Fibroblast of skin of scalp (primary cell): ENCODE data around the gene INPP5K.

Experiments used
- DNase-seq: peaks from one replicate; pipeline ENCODE4 v3.0.0-alpha.2; 2013

Gene INPP5K

DNA sequence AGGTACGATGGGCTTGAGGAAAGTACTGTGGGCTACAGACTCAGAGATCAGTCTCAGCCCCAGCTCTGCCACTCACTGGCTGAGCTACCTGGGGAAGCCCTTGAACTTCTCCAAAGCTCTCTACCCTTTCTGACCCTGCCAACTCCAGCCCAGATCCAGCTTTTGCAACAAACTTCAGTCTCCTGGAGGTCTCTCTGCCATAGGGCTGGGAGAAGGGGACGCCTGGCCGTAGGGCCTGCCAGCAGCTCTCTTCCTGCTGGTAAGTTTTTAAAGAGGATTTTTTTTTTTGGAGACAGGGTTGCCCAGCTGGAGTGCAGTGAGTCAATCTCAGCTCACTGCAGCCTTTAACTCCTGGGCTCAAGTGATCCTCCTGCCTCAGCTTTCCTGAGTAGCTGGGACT is 11.5 kb downstream of the INPP5K start:
- DNase-seq, result no peak

DNA sequence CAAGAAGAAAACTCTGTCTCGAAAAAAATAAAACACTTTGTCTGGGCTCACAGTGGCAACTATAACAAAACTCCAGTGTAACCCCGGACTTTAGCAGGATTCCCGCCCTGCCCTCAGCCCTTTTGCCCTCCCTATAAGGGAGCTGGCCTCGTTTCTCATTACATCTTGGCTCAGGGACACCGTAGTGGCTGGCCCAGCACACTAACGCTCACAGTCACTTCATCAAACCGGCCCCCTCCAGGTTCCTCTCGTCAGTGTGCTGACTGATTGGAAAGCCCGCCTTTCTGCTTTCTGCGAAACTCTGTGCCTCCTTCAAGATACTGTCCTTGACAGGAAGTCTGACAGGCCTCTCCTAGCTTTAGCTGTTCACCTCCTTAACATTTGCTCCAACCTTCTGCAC is 12.7 kb downstream of the INPP5K start:
- DNase-seq, result no peak

DNA sequence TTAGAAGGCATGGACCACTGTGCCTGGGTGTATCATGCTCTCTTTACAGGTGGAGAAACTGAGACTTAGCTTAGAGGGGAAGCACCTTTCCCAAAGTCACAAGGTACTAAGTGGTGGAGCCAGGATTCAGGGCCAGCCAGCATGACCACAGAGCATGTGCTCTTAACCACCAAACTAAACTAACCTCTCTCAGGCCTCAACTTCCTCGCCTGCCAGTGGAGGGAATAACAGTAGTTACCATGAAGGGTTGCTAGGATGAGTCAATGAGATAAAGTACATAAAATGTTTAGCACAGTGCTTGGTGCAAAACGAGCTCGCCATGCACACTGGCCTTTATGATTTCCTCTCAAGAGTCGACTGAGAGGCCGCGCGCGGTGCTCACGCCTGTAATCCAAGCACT is 17.5 kb downstream of the INPP5K start:
- DNase-seq, result no peak

DNA sequence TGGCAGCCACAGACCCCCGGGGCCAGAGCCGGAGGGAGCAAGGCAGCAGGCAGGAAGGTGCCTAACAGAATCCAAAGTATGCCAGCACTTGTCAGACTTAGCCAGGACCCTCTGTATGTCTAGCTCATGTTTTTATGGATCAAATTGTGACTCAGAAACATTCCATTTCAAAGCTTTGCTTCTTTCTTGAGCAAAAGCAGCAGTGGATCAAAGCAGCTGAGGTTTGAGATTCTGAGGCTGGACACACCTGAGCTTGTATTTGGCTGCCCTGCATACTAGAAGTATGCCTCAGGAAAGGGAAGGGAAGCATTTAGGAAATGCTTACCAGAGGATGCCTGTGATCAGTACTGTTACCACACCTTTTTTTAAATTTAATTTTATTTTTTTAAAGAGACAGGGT is 18.2 kb downstream of the INPP5K start:
- DNase-seq, result no peak

DNA sequence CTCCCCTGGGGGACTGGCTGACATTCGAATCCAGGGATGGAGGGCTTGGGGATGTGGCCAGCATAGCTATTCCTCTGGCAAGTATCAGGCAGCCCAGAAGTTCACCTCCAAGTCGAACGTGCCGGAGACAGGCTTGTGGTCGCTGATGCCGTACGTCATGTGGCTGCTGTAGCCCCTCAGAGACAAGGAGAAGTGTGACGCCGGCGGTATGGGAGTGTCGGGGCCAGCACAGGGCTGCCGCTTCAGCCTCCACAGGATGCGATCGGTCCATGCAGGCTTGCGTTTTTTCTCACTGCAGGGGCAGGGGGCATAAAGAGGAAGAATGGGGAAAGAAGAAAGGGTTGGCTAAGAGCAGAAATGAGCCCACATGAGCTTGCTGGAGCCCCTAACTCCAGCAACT is 18.6 kb downstream of the INPP5K start:
- DNase-seq, result no peak

DNA sequence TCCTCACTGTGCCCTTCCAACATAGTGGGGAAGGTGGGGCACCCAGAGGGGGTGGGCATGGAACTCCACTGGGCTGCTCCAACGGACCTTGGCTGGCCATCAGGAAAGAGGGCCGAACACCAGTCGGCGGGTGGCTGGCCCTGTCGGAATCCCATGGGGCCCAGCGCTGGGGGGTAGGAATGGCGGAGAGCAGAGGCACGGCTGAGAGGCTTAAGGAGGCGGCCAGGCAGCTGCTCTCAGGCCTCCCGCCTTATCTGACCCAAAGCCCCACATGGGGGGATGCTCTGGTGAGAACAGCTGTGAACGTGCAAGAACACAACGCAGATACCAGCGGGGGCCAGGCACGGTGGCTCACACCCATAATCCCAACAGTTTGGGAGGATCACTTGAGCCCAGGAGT is 19.5 kb downstream of the INPP5K start:
- no peak for DNase-seq

DNA sequence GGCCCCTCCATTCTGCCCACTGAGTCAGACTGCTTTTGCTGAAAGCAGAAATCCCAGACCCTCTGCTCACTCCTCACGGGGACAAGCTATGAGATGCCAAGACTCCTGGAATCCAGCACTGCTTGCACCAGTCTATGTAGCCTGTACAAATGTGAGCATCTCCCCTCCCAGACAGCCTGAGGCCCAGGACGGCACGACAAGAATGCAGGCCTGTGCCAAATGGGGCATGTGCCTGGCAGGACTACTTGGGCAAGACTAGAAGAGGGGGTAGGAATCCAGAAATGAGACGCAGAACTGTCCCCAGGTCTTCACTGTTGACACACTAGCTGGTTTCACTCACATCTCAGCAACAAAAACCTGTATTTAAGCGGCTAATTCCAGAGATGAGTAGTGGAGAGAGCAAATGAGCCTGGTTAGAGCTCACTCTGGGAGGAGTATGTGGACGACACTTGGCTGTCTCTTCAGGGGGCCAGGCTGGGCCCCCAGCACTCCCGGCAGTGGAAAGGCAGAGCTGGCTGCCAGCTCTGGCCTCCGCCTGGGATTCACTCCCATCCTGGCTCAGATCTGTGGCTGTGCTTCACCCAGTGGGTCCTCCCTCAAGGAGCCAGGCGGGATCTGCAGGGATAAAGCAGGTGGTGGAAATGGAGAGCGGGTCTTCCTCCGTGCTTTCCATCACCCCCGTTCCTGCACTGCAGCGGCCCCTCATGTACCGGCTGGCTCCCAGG is 21.0 kb downstream of the INPP5K start:
- DNase-seq, result peak; percentile 67

DNA sequence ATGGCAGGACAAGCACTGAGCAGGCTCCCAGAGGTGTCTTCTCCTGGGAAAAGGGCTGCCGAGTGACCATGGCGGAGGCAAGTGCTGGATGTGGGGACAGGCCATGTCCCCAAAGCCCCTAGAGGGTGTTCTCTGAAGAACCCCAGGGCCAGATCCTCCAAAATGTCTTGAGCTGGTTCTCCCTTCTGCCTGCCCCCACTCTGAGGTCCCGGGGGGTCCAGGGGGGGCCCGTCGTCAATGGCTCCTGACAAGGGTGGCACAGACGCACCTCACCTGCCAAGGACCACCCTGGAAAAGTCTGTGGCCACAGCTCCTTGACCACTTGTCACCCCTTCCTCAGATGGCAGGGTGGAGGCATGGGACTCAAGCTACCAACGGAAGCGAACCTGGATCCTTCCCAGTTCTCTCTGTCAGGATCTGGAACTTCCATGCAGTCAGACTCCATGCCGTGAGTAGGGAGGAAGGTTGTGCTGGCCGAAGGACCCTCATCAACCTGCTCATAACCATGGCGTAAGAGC is 21.6 kb downstream of the INPP5K start:
- no peak for DNase-seq

DNA sequence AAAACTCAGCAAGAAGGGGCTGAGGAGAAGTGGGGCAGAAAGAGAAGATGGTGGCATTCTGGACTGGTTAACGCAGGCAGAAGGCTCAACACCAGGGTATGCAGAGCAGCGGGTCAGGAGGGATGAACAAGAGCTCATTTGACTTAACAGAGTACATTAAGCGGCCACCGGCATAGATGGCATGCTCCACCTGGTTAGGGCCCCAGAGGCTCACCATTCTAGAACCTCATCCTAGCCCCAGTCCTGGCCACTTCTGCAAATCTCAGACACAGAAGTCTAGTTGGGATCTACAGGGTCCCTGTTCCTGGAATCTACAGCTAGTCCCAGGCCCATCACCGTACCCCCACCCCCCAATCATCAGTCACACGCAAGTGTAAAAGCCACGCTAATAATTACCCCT is 22.2 kb downstream of the INPP5K start:
- no peak for DNase-seq

DNA sequence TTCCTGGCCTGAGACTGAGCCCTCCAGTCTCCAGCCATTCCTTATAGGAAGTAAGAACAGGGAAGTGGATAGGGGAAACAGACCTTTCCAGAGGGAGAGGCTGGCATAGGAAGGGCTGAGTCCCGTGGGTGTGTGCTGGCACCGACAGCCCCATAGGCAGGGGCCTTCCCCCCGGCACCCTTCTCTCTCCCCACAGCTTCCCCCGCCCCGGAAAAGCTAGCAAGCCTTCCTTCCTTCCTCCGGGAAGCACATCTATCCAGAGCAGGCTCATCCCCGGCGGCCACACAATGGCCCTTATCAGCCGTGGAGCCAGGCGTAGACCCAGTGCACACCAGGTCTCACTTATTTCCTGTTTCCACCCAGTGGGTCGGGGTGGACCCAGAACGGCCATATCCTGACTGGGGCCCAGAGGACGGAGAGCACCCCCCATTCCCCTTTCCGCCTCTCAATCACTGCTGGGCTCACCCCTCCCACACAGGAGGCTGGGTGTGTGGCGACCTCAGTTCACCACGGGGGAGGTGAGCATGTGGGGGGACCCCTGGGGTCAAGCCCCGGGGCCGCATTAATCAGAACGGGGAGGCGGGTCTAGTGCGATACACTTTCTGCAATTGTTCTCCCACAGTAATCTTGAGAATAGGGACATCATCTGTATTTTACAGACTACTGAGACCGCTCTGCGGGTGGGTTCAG is 23.0 kb downstream of the INPP5K start:
- DNase-seq, result no peak

DNA sequence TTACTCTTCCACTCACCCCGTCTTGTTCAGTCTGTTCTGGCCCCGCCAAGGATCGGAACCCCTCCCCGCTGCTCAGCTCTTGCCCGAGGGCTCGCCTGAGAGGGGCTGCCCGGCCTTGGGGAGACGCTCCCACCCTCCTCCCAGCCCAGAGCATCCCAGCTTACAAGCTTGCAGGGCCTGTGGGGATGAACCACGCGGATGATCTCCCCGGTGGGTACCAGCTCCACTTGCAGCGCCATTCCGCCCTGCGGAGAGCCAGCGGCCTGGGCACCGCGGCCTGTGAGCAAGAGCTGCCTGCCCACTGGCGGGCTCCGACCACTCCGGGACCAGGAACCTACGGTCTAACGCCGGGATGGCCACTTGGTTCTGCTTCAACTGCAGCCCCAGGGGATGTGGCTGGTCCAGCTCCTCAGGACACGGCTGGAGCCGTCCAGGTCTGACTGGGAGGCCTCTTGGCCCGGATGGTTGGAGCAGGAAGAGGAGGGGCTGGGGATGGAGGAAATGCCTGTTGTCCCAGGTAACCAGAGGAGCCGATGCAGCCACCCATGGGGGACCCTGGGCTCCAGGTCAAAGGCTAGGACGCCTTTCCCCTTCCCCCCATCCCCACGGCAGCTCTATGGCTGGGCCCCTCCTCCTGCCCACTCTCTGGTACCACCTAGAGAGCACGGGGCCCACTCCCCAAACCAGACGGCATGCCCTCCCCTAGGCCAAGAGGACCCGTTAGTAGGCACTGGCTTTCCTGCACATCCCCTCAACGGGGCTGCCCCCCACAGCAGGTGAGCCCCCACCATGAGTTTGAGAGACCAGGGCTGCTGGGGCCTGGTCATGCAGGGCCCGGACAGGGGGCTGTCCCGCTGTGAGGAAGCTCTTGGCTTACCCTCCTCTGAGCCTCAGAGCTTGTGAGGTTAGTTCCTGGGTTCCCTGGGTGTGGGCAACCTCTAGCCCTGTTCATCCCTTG is 23.9 kb downstream of the INPP5K start, which contains the start of gene MYO1C:
Gene MYO1C (minus strand): TSS at position 438 of the 958 bp plus-strand sequence. CDS start 199 bp downstream, at position 239.
- DNase-seq, result no peak

DNA sequence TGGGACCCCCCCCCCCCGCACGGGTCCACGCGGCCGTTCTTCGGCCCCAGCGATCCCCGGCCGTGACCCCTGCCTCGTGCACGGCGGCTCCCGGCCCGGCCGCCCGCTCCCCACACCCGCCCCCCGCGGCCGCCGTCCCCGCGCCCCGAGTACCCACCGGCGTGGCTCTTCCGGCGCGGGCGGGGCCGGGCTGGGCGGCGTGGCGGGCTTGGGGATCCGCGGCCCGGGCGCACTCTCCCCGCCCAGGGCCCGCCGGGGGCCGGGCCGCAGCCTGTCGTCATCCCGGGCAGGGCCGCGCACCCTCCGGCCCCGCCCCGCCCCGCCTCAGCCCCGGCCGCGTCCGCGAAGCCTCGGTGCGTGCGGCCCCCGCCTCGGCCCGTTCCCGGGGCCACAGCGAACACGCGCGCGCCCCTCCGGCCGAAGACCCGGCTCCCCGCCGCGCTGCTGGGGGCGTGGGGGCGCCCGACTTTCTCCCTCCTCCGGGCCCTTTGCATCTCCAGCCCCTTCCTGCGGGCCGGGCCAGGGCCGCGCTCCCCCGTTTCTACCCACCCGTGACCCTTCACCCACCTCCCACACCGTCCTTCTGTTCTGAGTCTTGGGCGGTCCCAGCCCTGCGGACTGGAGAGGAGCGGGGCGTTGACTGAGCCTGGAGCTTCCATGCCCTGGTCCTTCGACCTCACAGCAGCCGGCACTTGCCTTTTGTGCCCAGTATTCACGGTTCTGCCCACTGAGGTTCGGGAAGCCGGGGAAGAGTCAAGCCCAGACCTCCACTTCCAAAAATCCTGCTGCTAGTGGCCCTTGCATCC is 24.8 kb downstream of the INPP5K start:
- DNase-seq, result peak; percentile 64

DNA sequence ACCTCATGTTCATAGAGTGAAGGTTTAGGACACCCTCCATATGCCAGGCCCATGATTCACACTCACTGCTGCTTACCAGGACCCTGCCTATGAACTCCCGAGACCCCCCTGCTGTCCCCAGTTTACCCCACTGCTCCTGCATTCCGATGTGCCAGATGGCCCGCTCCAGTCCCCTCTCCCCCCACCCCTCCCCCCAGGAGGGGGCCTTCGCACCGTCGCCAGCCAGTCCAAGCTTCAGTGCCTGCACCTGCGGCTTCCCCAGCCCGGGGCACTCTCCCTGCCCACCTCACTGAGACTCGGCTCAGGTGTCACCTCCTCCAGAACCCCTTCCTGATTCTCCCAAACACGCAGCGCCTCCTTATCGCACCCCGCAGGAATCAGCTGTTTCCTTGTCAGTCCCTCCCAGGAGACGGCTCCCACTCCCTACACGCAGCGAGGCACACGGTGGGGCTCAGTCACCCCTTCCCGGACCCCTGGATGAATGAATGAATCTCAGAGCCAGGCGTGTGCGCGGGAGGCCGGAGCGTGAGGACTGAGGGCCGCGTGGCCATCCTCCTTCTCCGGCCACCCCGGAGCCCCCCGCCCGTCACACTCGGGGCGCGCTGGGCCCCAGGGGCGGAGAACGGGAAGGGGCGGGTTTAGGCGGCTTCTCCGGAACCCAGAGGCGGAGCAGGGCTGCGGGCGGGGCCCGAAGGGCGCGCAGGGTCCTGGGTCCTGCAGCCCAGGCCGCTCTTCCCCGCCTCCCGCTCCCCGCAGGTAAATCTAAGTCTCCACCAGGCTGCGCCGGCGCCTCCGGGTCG is 25.6 kb downstream of the INPP5K start:
- peak; percentile 48 for DNase-seq

DNA sequence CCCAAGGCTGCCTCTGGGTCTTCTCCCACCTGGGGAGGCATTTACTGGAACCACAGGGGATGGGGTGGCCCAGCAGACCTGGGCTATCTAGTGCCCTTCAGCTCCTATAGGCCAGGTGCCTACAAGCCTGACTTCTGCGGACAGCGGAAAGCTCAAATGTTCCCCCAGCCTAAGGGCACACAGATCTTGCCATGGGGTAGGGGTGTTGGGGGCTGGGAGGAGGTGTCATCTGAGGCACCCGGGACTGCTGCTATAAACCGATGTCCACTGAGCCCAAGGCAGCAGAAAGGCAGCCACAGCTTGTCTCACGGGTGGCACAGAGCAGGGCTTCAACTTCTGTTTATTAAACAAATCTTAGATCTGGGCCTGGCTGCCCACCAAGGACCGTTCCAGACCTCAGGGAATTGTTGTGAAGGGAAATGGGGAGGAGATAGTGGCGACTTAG is 27.6 kb downstream of the INPP5K start:
- DNase-seq, result no peak

DNA sequence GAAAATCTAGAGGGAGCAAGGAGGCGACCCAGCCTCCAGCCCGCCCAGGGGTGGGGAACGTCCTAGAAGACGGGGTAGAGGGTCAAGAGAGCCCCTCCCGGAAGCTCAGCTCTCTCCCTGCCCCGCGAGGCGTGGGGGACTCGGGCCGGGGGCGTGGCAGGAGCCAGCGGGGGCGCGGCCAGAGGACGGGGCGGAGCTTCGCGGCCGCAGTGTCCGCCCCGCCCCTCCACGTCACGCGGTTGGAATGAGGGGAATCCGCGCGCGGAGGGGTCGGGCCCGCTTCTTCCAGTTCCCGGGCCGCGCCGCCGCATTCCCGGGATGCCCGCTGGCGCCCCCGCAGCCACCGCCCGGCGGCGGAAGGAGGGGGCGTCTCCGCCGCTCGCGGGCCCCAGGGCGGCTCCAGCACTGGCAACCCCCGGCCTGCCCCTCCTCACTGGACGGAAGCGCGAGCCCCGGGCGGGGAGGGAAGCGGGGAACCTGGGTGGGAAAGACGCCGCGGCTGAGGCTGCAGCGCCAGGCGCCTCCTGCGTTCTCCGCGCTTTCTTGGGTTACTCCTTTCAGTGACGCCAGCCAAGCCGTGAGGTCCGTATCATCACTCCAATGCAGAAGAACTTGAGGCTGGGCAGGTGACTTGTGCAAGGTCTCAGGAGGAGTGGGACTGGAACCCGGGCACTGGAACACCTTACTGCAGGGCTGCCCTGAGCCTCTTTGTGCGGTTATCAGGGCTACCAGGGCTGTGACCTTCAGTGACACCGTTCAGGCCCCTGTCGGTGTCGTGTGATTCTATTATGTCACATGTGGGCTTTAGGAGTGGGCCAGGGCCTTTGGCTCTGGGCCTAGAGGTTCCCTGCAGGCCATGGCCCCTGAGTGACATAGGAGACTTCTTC is 28.2 kb downstream of the INPP5K start:
- DNase-seq, result peak; percentile 95

DNA sequence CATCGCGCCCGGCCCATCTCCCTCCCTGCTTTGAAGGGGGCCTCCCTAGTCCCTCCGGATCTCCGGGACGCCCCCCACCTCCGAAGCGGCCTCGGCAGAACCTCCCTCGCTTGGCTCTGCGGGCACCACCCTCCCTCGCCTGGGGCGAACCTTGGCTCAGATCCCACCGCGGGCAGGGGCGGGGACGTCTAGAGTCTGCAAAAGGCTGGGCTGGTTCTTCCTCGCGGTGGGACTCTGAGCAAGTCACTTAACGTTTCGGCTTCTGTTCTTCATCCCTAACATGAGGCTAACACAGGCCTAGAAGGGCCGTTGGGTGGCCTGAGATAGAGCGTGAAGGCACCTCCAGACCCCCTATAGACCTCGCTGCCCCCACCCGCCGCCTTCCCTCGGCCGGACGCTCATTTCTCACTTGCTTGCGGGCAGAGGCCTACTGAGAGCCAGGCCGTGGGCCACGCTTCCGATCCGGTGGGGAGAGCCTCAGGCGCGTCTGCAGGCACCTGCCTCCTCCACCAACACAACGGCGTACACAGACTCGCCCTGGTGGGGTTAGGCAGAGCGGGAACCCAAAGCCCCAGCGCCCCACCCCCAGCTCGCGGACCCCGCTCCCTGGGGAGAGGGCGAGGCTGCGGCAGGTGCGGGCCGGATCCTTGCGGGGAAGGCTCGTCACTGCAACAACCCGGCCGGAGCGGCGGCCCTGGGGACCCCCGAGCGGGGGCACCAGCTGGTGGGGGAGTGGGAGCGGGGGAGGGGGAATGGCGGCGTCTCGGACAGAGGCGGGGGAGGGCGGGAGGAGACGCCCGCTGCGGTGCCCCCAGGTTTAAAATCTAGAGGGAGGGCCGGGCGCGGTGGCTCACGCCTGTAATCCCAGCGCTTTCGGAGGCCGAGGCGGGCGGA is 29.4 kb downstream of the INPP5K start:
- peak; percentile 81 for DNase-seq

DNA sequence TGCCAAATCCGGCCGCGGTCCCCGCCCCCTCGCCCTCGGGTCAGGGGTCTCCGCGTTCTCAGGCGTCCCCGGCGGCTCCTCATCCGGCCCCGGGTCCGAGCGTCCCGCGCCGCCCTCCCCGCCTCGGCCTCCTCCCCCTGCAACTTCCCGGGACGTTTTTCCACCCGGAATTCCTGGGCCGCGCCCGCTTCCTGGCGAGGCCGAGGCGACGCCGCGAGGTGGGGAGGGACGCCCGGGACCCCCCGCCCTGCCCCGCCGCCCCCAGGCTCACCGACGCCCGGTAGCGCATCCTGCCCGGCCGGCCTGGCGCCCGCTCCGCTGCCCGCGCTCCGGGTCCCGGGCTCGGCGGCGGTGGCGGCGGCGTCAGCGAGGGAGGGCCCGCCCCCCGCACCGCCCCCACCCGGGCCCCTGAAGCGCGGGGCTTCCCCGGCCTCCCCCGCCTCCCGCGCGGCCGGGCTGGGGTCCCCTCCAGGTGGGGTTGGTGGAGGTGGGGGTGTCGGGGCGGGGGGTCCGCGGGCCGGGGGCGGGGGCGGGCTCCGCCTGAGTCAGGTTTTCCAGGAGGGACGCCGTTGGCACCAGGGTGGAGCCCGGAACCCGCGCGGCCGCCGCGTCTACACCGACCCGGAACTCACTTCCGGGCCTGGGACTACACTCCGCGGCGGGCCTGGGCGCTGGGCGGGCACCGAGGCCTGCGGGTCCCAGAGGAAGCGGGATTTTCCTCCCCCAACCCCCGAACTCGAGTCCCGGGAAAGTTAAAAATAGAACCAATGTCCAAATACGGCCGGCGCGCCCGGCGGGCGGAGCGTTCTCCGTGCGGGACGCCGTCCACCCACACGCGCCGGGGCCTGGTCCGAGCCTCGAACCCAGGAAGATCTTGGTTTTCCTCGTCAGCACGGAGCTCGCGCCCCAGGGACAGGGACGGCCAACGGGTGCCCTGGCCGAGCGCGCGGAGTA is 30.7 kb downstream of the INPP5K start:
- DNase-seq, result peak; percentile 80
